A673 (cell line): ENCODE data around the gene ZNF280D.
"Not testable (repeated sequence)": the region's sequence is repeated elsewhere in the genome, so short reads cannot be mapped to it uniquely, and the experiment has no call there.

Experiments used
- EZH2 ChIP-seq: fragments of 200-600 bp; sonication (generic); IDR thresholded peaks from 2 replicates; pipeline ENCODE4 v1.6.1; 2017; ENCODE audit warnings: borderline replicate concordance, low read depth, mild to moderate bottlenecking, mixed read lengths, antibody characterized with exemption, low read length; ENCODE audit not compliant: poor library complexity, severe bottlenecking
- TF ChIP-seq, protein P1 (sequence below): fragments of 300-800, 200-600 bp; sonication (generic); conservative IDR thresholded peaks from 2 replicates; pipeline ENCODE4 v1.5.1; 2017; ENCODE audit warnings: low read depth, mild to moderate bottlenecking, antibody characterized with exemption, low read length, moderate library complexity, mixed read lengths

DNA sequence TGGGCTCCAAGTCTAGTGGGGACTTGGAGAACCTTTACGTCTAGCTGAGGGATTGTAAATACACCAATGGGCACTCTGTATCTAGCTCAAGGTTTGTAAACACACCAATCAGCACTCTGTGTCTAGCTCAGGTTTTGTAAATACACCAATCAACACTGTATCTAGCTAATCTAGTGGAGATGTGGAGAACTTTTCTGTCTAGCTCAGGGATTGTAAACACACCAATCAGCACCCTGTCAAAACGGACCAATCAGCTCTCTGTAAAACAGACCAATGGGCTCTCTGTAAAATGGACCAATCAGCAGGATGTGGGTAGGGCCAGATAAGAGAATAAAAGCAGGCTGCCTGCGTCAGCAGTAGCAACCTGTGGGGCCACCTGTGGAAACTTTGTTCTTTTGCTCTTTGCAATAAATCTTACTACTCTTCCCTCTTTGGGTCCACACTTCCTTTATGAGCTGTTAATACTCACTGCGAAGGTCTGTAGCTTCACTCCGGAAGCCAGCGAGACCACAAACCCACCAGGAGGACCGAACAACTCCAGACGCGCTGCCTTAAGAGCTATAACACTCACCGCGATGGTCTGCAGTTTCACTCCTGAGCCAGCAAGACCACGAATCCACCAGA is 46.9 kb upstream of the ZNF280D start:
- TF ChIP-seq, protein P1, sequence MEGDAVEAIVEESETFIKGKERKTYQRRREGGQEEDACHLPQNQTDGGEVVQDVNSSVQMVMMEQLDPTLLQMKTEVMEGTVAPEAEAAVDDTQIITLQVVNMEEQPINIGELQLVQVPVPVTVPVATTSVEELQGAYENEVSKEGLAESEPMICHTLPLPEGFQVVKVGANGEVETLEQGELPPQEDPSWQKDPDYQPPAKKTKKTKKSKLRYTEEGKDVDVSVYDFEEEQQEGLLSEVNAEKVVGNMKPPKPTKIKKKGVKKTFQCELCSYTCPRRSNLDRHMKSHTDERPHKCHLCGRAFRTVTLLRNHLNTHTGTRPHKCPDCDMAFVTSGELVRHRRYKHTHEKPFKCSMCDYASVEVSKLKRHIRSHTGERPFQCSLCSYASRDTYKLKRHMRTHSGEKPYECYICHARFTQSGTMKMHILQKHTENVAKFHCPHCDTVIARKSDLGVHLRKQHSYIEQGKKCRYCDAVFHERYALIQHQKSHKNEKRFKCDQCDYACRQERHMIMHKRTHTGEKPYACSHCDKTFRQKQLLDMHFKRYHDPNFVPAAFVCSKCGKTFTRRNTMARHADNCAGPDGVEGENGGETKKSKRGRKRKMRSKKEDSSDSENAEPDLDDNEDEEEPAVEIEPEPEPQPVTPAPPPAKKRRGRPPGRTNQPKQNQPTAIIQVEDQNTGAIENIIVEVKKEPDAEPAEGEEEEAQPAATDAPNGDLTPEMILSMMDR, result not testable (repeated sequence)
- TF ChIP-seq EZH2, result not testable (repeated sequence)
